A673 (cell line): ENCODE data around the gene BTG4. TPM values are rescaled to one million over a fixed set of nuclear protein-coding genes. Genes with fewer than 3 reads are reported as not detected.

Experiments
- BruUV-seq: library from RNA; stranded (reverse); fragments of 400-500 nt; replicated peaks from 2 replicates; lab custom pipeline; 2021; lab: Mats Ljungman, UMichigan
- CTCF ChIA-PET: fragments of 300-600 bp; sonication (Branson Sonifier 250); formaldehyde crosslinking; loops from one replicate; lab custom pipeline; 2022; ENCODE audit warnings: antibody characterized with exemption; lab: Charles Lee
- POLR2A ChIA-PET: fragments of 300-600 bp; sonication (Branson Sonifier 250); formaldehyde crosslinking; loops from one replicate; lab custom pipeline; 2022; ENCODE audit warnings: antibody characterized with exemption; ENCODE audit not compliant: low non-redundant PET; lab: Charles Lee
- DNase-seq: peaks from one replicate; pipeline ENCODE4 v3.0.0-alpha.2; 2015; ENCODE audit warnings: low spot score
- H3K27ac ChIP-seq: fragments of 200-600 bp; sonication (generic); 2 replicates; pipeline ENCODE4 v1.5.1; 2016; ENCODE audit warnings: mixed run types, low read depth, mild to moderate bottlenecking, mixed read lengths, antibody characterized with exemption, low read length; ENCODE audit not compliant: poor library complexity, severe bottlenecking
- H3K27me3 ChIP-seq: fragments of 200-600 bp; sonication (generic); replicated peaks from 2 replicates; pipeline ENCODE4 v1.6.1; 2017; ENCODE audit warnings: mixed run types, low read depth, mild to moderate bottlenecking, mixed read lengths, antibody characterized with exemption, low read length; ENCODE audit not compliant: insufficient read depth, poor library complexity
- H3K36me3 ChIP-seq: fragments of 200-600 bp; sonication (generic); 2 replicates; pipeline ENCODE4 v1.6.1; 2016; ENCODE audit warnings: mixed run types, mild to moderate bottlenecking, mixed read lengths, antibody characterized with exemption, low read length; ENCODE audit not compliant: insufficient read depth, poor library complexity, severe bottlenecking
- H3K4me1 ChIP-seq: fragments of 200-600 bp; sonication (generic); 2 replicates; pipeline ENCODE4 v1.6.1; 2017; ENCODE audit warnings: mixed run types, mild to moderate bottlenecking, mixed read lengths, antibody characterized with exemption, low read length; ENCODE audit not compliant: insufficient read depth, poor library complexity, severe bottlenecking
- H3K4me3 ChIP-seq: fragments of 200-600 bp; sonication (generic); 2 replicates; pipeline ENCODE4 v1.5.1; 2016; ENCODE audit warnings: low read depth, mixed run types, mild to moderate bottlenecking, mixed read lengths, low read length; ENCODE audit not compliant: poor library complexity, severe bottlenecking
- H3K9me3 ChIP-seq: fragments of 200-600 bp; sonication (generic); 2 replicates; pipeline ENCODE4 v1.6.1; 2016; ENCODE audit warnings: mixed run types, low read depth, mild to moderate bottlenecking, mixed read lengths, antibody characterized with exemption, low read length; ENCODE audit not compliant: poor library complexity, severe bottlenecking
- EZH2 ChIP-seq: fragments of 200-600 bp; sonication (generic); IDR thresholded peaks from 2 replicates; pipeline ENCODE4 v1.6.1; 2017; ENCODE audit warnings: borderline replicate concordance, low read depth, mild to moderate bottlenecking, mixed read lengths, antibody characterized with exemption, low read length; ENCODE audit not compliant: poor library complexity, severe bottlenecking
- intact Hi-C: fragments of 100-400 bp; cut with micrococcal nuclease; formaldehyde crosslinking; loops from one replicate; pipeline ENCODE4 v1.10.0; 2022; ENCODE audit not compliant: unreplicated experiment
- microRNA-seq: library from miRNA; unstranded; fragments of <30 nt; microRNA quantifications from one replicate; pipeline ENCODE4 v1.2.0, GENCODE V29; 2021
- total RNA-seq: library from RNA; stranded (reverse); gene quantifications from 2 replicates; pipeline ENCODE4 v1.2.3, GENCODE V29; 2021
- TF ChIP-seq, protein P1 (sequence below): fragments of 300-800, 200-600 bp; sonication (generic); conservative IDR thresholded peaks from 2 replicates; pipeline ENCODE4 v1.5.1; 2017; ENCODE audit warnings: low read depth, mild to moderate bottlenecking, antibody characterized with exemption, low read length, moderate library complexity, mixed read lengths

The BTG4 gene
- total RNA-seq, 1 experiment from 2014 or later, result not detected

GRCh38 chr11:111445586-111445985, 66.6 kb downstream of the BTG4 start:
- POLR2A ChIA-PET, result no interaction called here
- no TSS peak for BruUV-seq

More at GRCh38 chr11:111445586-111445985, 66.6 kb downstream of the BTG4 start:
- Histone ChIP-seq H3K27me3 (no peaks in the 10 kb centered on the region), H3K4me3 (no peak overlapping the region), H3K36me3 (no peaks in the 10 kb centered on the region), H3K9me3 (no peaks in the 10 kb centered on the region), H3K4me1 (peaks cover 5% of the 10 kb centered on the region), H3K27ac (no peak overlapping the region)
- CTCF ChIA-PET, result interaction anchor here (2.4 kb wide), 1 partner anchor 162 kb away, joined by 16 read pairs; no protein-coding TSS in a partner anchor
- intact Hi-C loops, result no loop called here
- TF ChIP-seq, protein P1, sequence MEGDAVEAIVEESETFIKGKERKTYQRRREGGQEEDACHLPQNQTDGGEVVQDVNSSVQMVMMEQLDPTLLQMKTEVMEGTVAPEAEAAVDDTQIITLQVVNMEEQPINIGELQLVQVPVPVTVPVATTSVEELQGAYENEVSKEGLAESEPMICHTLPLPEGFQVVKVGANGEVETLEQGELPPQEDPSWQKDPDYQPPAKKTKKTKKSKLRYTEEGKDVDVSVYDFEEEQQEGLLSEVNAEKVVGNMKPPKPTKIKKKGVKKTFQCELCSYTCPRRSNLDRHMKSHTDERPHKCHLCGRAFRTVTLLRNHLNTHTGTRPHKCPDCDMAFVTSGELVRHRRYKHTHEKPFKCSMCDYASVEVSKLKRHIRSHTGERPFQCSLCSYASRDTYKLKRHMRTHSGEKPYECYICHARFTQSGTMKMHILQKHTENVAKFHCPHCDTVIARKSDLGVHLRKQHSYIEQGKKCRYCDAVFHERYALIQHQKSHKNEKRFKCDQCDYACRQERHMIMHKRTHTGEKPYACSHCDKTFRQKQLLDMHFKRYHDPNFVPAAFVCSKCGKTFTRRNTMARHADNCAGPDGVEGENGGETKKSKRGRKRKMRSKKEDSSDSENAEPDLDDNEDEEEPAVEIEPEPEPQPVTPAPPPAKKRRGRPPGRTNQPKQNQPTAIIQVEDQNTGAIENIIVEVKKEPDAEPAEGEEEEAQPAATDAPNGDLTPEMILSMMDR, result no peak
- TF ChIP-seq EZH2, result no peak
- no peak for DNase-seq

Small RNAs within 50 kb of the gene (microRNA-seq; reads per million reads assigned to microRNA genes)
- gene MIR34B (37.8 reads per million, percentile 52 among the genes with 10 or more reads in this experiment), gene MIR34C (494 reads per million, percentile 75 among the genes with 10 or more reads in this experiment)

Other genes with a start within 250 kb of the BTG4 start
- gene POU2AF3, start 213.8 kb downstream of the BTG4 start, total RNA-seq, result 0.77 and 1.1 TPM in 2 replicates
- gene POU2AF1, start 133.1 kb downstream of the BTG4 start, total RNA-seq, result not detected in 2 replicates
- gene HOATZ, start 2.4 kb upstream of the BTG4 start, total RNA-seq, result 0.58 TPM in 1 of 2 replicates, not detected in the other
- gene LAYN, start 28.3 kb upstream of the BTG4 start, total RNA-seq, result 9.6 and 10.0 TPM in 2 replicates
- 18.7 and 21.5 TPM in 2 replicates for gene SIK2, start 90.1 kb upstream of the BTG4 start, total RNA-seq